Measurements from ENCODE around the gene ZC3H14. TPM values are rescaled to one million over a fixed set of nuclear protein-coding genes. Genes with fewer than 3 reads are reported as not detected.

Gene ZC3H14
- total RNA-seq, 1 experiment from 2014 or later = 90.6 TPM

- 0 out of 7 replicates have a peak overlapping the region, but pooled peaks of 1 of the 3 experiments have one; percentile 61 for H3K27ac Mint-ChIP-seq
- Histone ChIP-seq H3K79me1 (ENCODE audit: insufficient read depth, low read depth, low read length, poor library complexity, severe bottlenecking) (no peaks in the 10 kb centered on the region), H3K23me2 (ENCODE audit: insufficient read length, low read depth, low read length, poor library complexity, severe bottlenecking) (no peaks in the 10 kb centered on the region), H3K4me1 (ENCODE audit: insufficient read depth, low read length) (no peaks in the 10 kb centered on the region), H2BK12ac (ENCODE audit: insufficient read length, low read depth, low read length) (no peak overlapping the region), H4K5ac (ENCODE audit: insufficient read length, low read depth, low read length) (no peak overlapping the region), H4K91ac (ENCODE audit: insufficient read length, low read depth, low read length) (no peak overlapping the region), H4K20me1 (ENCODE audit: control insufficient read depth, insufficient read depth, insufficient read length) (no peaks in the 10 kb centered on the region), H3K18ac (ENCODE audit: insufficient read length, low read depth, low read length) (no peak overlapping the region), H2BK5ac (ENCODE audit: insufficient read length, low read length) (no peak overlapping the region), H3K79me2 (ENCODE audit: insufficient read depth, low read length) (no peaks in the 10 kb centered on the region), H2BK20ac (ENCODE audit: low read depth, low read length, poor library complexity, severe bottlenecking) (no peak overlapping the region), H3K4ac (ENCODE audit: low read depth, low read length) (no peak overlapping the region), H3K9ac (ENCODE audit: extremely low read depth, insufficient read length, low read length) (no peak overlapping the region), H3K27me3 (ENCODE audit: insufficient read depth, low read length) (no peaks in the 10 kb centered on the region), H3K14ac (ENCODE audit: insufficient read depth, low read length) (no peak overlapping the region), H3K4me2 (ENCODE audit: insufficient read depth, insufficient read length, low read length) (no peak overlapping the region), H2BK120ac (ENCODE audit: low read depth, low read length, poor library complexity, severe bottlenecking) (no peak overlapping the region), H2AK5ac (ENCODE audit: insufficient read length, low read length) (no peak overlapping the region), H3K9me3 (ENCODE audit: control insufficient read depth, low read depth, low read length) (no peaks in the 10 kb centered on the region), H3T11ph (ENCODE audit: low read length) (no peak overlapping the region), H4K8ac (replicated peaks; ENCODE audit: insufficient read length, low read depth, low read length) (no peak overlapping the region), H3K23ac (ENCODE audit: insufficient read length, low read depth, low read length) (no peak overlapping the region), H3K27ac (ENCODE audit: insufficient read length, low read depth, low read length) (no peak overlapping the region), H2AFZ (ENCODE audit: low read length) (no peak overlapping the region), H2BK15ac (ENCODE audit: low read depth, low read length) (no peak overlapping the region), H3K56ac (ENCODE audit: insufficient read length, low read depth, low read length) (no peak overlapping the region)
- no peak overlapping the region for H3K4me3 Mint-ChIP-seq
- H3K9me3 Mint-ChIP-seq = no peaks in the 10 kb centered on the region
- TF ChIP-seq, protein P1, sequence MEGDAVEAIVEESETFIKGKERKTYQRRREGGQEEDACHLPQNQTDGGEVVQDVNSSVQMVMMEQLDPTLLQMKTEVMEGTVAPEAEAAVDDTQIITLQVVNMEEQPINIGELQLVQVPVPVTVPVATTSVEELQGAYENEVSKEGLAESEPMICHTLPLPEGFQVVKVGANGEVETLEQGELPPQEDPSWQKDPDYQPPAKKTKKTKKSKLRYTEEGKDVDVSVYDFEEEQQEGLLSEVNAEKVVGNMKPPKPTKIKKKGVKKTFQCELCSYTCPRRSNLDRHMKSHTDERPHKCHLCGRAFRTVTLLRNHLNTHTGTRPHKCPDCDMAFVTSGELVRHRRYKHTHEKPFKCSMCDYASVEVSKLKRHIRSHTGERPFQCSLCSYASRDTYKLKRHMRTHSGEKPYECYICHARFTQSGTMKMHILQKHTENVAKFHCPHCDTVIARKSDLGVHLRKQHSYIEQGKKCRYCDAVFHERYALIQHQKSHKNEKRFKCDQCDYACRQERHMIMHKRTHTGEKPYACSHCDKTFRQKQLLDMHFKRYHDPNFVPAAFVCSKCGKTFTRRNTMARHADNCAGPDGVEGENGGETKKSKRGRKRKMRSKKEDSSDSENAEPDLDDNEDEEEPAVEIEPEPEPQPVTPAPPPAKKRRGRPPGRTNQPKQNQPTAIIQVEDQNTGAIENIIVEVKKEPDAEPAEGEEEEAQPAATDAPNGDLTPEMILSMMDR (conservative IDR thresholded peaks at IDR 0.05) = no peak
- no peaks in the 10 kb centered on the region for H3K4me1 Mint-ChIP-seq
- no peak for DNase-seq
- H3K27me3 Mint-ChIP-seq (ENCODE audit: low read depth) = no peaks in the 10 kb centered on the region
- peaks cover 2 to 38% (median 23%) of the 10 kb centered on the region in 3 experiments; a peak in 5 of 7 replicates for H3K36me3 Mint-ChIP-seq (ENCODE audit: insufficient read depth in 1 of 3, low read depth in 3 of 3)
- no CpG with 5 or more reads among the region's 3 CpGs for WGBS (ENCODE audit: extremely low coverage, insufficient read length, low lambda C conversion rate)
Measured at GRCh38 chr14:88545256-88545655, 17.6 kb upstream of the ZC3H14 start.
